WTC11 (cell line): Measurements from ENCODE around the gene PCK2.

ENCODE experiments used
- ATF1 ChIP-seq: sonication (generic); formaldehyde crosslinking; IDR thresholded peaks from 2 replicates; pipeline ENCODE4 v1.8.1; 2023; ENCODE audit warnings: mild to moderate bottlenecking, moderate library complexity, missing genetic modification reagents
- E2F4 ChIP-seq: sonication (generic); formaldehyde crosslinking; IDR thresholded peaks from 2 replicates; pipeline ENCODE4 v1.8.1; 2022; ENCODE audit warnings: low read depth, mild to moderate bottlenecking, moderate library complexity, missing genetic modification reagents, borderline replicate concordance
- GABPB1 ChIP-seq: sonication (generic); formaldehyde crosslinking; IDR thresholded peaks from 2 replicates; pipeline ENCODE4 v1.8.1; 2023; ENCODE audit warnings: mild to moderate bottlenecking, missing genetic modification reagents
- JUN ChIP-seq: sonication (generic); formaldehyde crosslinking; IDR thresholded peaks from 2 replicates; pipeline ENCODE4 v1.8.0; 2023; ENCODE audit warnings: mild to moderate bottlenecking, missing genetic modification reagents
- KAT7 ChIP-seq: sonication (generic); formaldehyde crosslinking; IDR thresholded peaks from 2 replicates; pipeline ENCODE4 v1.8.1; 2023; ENCODE audit warnings: missing genetic modification reagents, mild to moderate bottlenecking, borderline replicate concordance
- PREB ChIP-seq: sonication (generic); formaldehyde crosslinking; IDR thresholded peaks from 2 replicates; pipeline ENCODE4 v1.8.1; 2022; ENCODE audit warnings: mild to moderate bottlenecking, missing genetic modification reagents, moderate library complexity, borderline replicate concordance
- SP1 ChIP-seq: sonication (generic); formaldehyde crosslinking; conservative IDR thresholded peaks from 2 replicates; pipeline ENCODE4 v1.8.1; 2022; ENCODE audit warnings: missing genetic modification reagents
- USF2 ChIP-seq: sonication (generic); formaldehyde crosslinking; IDR thresholded peaks from 2 replicates; pipeline ENCODE4 v1.8.1; 2023; ENCODE audit warnings: mild to moderate bottlenecking, missing genetic modification reagents, moderate library complexity
- TF ChIP-seq, protein P1 (sequence below): fragments of 200-600 bp; IDR thresholded peaks from 2 replicates; pipeline ENCODE4 v1.8.0; 2022; ENCODE audit warnings: antibody characterized with exemption
- TF ChIP-seq, protein P2 (sequence below): sonication (generic); formaldehyde crosslinking; IDR thresholded peaks from 2 replicates; pipeline ENCODE4 v1.8.0; 2022; ENCODE audit warnings: mild to moderate bottlenecking, missing genetic modification reagents

DNA sequence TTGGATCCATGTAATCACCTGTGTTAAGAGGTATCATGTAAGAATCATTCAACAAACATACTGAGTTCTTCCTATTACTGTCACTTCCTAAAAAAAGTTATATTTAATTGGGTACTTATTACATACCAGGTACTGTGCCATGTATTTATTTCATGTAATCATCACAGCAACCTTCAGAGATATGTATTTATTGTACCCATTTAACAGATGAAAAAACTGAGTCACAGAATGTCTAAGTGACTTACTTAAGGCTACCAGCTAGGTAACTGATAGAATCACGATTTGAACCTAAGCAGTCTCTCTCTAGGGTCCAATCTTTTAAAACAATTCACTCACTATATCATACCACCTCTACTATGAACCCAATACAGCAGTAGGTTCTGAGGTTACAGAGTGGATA, 50.3 kb downstream of the PCK2 start:
- TF ChIP-seq, protein P1, sequence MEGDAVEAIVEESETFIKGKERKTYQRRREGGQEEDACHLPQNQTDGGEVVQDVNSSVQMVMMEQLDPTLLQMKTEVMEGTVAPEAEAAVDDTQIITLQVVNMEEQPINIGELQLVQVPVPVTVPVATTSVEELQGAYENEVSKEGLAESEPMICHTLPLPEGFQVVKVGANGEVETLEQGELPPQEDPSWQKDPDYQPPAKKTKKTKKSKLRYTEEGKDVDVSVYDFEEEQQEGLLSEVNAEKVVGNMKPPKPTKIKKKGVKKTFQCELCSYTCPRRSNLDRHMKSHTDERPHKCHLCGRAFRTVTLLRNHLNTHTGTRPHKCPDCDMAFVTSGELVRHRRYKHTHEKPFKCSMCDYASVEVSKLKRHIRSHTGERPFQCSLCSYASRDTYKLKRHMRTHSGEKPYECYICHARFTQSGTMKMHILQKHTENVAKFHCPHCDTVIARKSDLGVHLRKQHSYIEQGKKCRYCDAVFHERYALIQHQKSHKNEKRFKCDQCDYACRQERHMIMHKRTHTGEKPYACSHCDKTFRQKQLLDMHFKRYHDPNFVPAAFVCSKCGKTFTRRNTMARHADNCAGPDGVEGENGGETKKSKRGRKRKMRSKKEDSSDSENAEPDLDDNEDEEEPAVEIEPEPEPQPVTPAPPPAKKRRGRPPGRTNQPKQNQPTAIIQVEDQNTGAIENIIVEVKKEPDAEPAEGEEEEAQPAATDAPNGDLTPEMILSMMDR = no peak
- TF ChIP-seq ATF1 (CRISPR knock-in tag) = no peak
- no peak for TF ChIP-seq GABPB1 (CRISPR knock-in tag)
- TF ChIP-seq JUN = no peak
- TF ChIP-seq, protein P2, sequence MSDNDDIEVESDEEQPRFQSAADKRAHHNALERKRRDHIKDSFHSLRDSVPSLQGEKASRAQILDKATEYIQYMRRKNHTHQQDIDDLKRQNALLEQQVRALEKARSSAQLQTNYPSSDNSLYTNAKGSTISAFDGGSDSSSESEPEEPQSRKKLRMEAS (CRISPR knock-in tag) = no peak
- TF ChIP-seq SP1 (CRISPR knock-in tag) = no peak
- no peak for TF ChIP-seq PREB (CRISPR knock-in tag)
- no peak for TF ChIP-seq E2F4
- TF ChIP-seq KAT7 (CRISPR knock-in tag) = no peak
- TF ChIP-seq USF2 = no peak
